ENCODE results near the gene ITSN2. TPM values are rescaled to one million over a fixed set of nuclear protein-coding genes. Genes with fewer than 3 reads are reported as not detected.

Gene ITSN2
- total and polyA plus RNA-seq, 2 of the 8 experiments (the other 6 are each of a cell fraction or from before 2014, with no cell fraction given) = 9.3 to 17.0 TPM

DNA sequence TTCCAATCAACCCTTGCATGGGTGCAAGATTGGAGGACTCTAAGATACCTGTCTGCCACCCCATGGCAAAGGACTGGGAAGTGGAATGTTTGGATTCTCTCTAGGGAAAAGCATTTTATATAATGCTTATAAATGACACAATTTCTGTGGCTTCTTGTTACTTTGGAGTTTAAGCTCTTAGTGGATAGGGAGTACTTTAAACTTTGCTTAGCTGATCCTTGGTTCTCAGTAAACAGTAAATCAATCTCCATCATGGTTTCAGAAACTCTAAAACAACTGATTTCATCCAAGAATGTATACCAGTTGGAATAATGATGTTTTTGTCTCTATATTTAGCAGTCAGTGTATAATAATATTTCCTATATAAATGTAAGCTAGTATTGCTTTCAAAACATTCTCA lies 199.6 kb downstream of the ITSN2 start:
- ChIA-PET CTCF (ENCODE audit: partially characterized antibody) (interaction anchor here (0.6 to 3.1 kb wide), 6 partner anchors 10 to 311 kb away, joined by 3 to 16 read pairs (median 4); partner anchors contain the start of gene TP53I3), POLR2A (ENCODE audit: partially characterized antibody) (interaction anchor here (0.9 to 1.3 kb wide), 2 partner anchors 77 to 82 kb away, joined by 3 read pairs; no protein-coding TSS in a partner anchor)
- no peak overlapping the region for H3K9ac ChIP-seq (replicated peaks in 1 of 4; ENCODE audit: extremely low read depth in 1 of 4, low read depth in 3 of 4, low read length in 3 of 4)
- no peak overlapping the region for H3K14ac ChIP-seq (ENCODE audit: insufficient read length)
- no peak overlapping the region for H4K91ac ChIP-seq (replicated peaks; ENCODE audit: insufficient read length, low read length)
- H2BK15ac ChIP-seq (ENCODE audit: low read length) = no peak overlapping the region
- no peak overlapping the region for H2BK20ac ChIP-seq (ENCODE audit: low read length)
- no peak overlapping the region for H4K8ac ChIP-seq (ENCODE audit: extremely low read depth, insufficient read depth, low read length)
- H3K4me3 ChIP-seq (ENCODE audit: extremely low read depth in 1 of 4, insufficient read depth in 2 of 4, low read depth in 3 of 4, low read length in 4 of 4) = no peak overlapping the region
- no peak overlapping the region for H3K56ac ChIP-seq (replicated peaks; ENCODE audit: insufficient read length, low read depth, low read length)
- no peak overlapping the region for H3K23ac ChIP-seq (ENCODE audit: insufficient read length)
- no peaks in the 10 kb centered on the region for H3K79me2 ChIP-seq (ENCODE audit: control insufficient read depth in 1 of 2, insufficient read depth in 2 of 2, low read length in 2 of 2)
- no peaks in the 10 kb centered on the region for H3K23me2 ChIP-seq (ENCODE audit: low read depth, low read length)
- no peaks in the 10 kb centered on the region for H3K27me3 ChIP-seq (replicated peaks in 1 of 4; ENCODE audit: control insufficient read depth in 3 of 4, extremely low read depth in 1 of 4, insufficient read depth in 3 of 4, low read length in 3 of 4)
- DNase-seq (ENCODE audit: low read depth in 1 of 2, low spot score in 2 of 2) (no peak), FAIRE-seq (no peak)
- no peaks in the 10 kb centered on the region for H3K36me3 ChIP-seq (ENCODE audit: control insufficient read depth in 2 of 4, insufficient read depth in 4 of 4, low read length in 3 of 4)
- H3K18ac ChIP-seq (ENCODE audit: extremely low read depth, low read length) = no peak overlapping the region
- no peak overlapping the region for H2BK120ac ChIP-seq (replicated peaks; ENCODE audit: low read depth, low read length)
- H4K20me1 ChIP-seq (replicated peaks in 1 of 2; ENCODE audit: control insufficient read depth in 1 of 2, insufficient read depth in 2 of 2, low read length in 2 of 2) = no peaks in the 10 kb centered on the region
- H2AK5ac ChIP-seq (ENCODE audit: low read depth, low read length) = no peak overlapping the region
- no peak overlapping the region for H3K4me2 ChIP-seq (ENCODE audit: insufficient read depth in 1 of 2, low read depth in 2 of 2, low read length in 2 of 2)
- H2BK12ac ChIP-seq (ENCODE audit: low read depth, low read length) = no peak overlapping the region
- no peaks in the 10 kb centered on the region for H3K9me3 ChIP-seq (ENCODE audit: insufficient read depth in 2 of 2, low read depth in 1 of 2, low read length in 1 of 2)
- H3K4ac ChIP-seq (replicated peaks; ENCODE audit: insufficient read length, low read depth, low read length) = no peak overlapping the region
- H3K27ac ChIP-seq (ENCODE audit: low read depth, low read length) = no peak overlapping the region
- H2BK5ac ChIP-seq (ENCODE audit: low read depth, low read length) = no peak overlapping the region
- H3K4me1 ChIP-seq (replicated peaks in 1 of 4; ENCODE audit: control insufficient read depth in 3 of 4, insufficient read depth in 4 of 4, low read length in 3 of 4) = no peaks in the 10 kb centered on the region; a peak in 1 of 7 replicates
- H3K79me1 ChIP-seq (ENCODE audit: low read depth, low read length) = no peaks in the 10 kb centered on the region
- H2AFZ ChIP-seq (ENCODE audit: low read length) = no peak overlapping the region
- H4K5ac ChIP-seq (ENCODE audit: insufficient read length, low read depth, low read length) = no peak overlapping the region
- no peak for TF ChIP-seq FOSL1 (IDR thresholded peaks at IDR 0.05; ENCODE audit: insufficient read depth, low read depth, low read length)
- no peak for TF ChIP-seq TBP (IDR thresholded peaks at IDR 0.05; ENCODE audit: low read depth, low read length)
- TF ChIP-seq, protein P1, sequence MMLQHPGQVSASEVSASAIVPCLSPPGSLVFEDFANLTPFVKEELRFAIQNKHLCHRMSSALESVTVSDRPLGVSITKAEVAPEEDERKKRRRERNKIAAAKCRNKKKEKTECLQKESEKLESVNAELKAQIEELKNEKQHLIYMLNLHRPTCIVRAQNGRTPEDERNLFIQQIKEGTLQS (IDR thresholded peaks at IDR 0.05; ENCODE audit: insufficient read depth, low read depth, low read length) = no peak
- no peak for TF ChIP-seq BACH1 (IDR thresholded peaks at IDR 0.05; ENCODE audit: low read length)
- TF ChIP-seq ASH2L (IDR thresholded peaks at IDR 0.05; ENCODE audit: low read length) = no peak
- TF ChIP-seq, protein P2, sequence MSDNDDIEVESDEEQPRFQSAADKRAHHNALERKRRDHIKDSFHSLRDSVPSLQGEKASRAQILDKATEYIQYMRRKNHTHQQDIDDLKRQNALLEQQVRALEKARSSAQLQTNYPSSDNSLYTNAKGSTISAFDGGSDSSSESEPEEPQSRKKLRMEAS (IDR thresholded peaks at IDR 0.05) = no peak
- TF ChIP-seq SP2 (IDR thresholded peaks at IDR 0.05; ENCODE audit: low read length) = no peak
- TF ChIP-seq EGR1 (IDR thresholded peaks at IDR 0.05; ENCODE audit: borderline replicate concordance, low read depth, low read length) = no peak
- TF ChIP-seq YY1 (IDR thresholded peaks at IDR 0.05; ENCODE audit: low read depth, low read length) = no peak
- TF ChIP-seq RAD21 (IDR thresholded peaks at IDR 0.05 in 1 of 2, conservative IDR thresholded peaks at IDR 0.05 in 1 of 2; ENCODE audit: low read depth in 2 of 2, low read length in 2 of 2) = no peak

All from H1 (cell line).